Non-pigmented ciliary epithelial cell (primary cell): ENCODE data around the gene CRACR2A.

Experiments used
- DNase-seq: peaks from one replicate; pipeline ENCODE4 v3.0.0-alpha.2; 2010; ENCODE audit warnings: low read depth

CRACR2A gene

DNA sequence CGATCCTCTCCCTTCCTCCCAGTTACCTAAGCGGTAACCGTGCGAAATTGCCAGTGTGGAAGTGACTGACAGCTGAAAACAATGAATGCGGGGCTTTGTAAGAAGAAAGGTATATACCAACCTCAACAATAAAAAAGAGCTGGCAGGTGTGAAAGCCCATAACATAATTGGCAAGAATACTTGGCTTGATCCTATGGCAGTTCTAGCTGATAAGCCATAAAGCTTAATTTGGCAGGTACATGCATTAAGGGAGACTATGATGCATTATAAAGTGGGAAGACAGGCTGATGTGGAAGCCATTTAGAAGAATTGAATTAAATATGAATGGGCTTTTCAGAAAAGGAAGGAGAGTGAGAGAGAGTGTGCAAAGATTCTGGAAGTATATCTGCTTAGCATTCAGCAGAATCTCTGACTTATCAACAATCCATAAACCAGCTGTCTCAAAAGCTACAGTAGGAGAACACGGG lies 71.3 kb downstream of the CRACR2A start:
- DNase-seq, result no peak

DNA sequence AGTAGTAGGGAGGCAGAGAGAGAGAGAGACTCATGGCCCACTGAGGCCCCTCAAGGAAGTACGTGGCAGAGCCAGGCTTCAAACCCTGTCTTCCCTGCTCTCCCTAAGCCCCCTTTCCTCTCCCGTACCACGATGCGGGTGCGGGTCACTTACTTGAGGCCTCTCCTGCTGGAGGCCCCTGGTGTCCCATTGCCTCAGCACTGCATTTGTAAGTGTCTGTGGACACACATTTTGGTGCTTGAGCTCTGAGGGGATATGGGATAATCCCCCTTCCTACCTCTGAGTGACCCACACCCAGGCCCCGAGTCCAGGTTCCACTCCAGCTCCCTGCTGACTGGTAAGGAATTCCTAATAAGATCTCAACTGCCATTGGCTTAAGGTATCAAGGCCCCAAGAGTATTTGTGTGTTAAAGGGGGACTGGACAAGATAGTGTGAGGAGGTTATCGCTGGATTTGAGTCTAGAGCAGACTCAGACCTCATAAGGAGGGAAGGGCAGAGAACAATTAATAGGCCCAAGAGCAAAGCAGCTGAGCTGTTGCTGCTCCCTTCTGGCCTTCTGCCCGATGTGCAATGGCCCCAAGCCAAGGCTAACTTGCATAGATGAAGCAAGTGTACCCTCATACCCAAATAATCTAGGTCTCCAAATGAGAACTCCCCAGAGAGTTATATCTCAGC lies 71.9 kb downstream of the CRACR2A start:
- no peak for DNase-seq

DNA sequence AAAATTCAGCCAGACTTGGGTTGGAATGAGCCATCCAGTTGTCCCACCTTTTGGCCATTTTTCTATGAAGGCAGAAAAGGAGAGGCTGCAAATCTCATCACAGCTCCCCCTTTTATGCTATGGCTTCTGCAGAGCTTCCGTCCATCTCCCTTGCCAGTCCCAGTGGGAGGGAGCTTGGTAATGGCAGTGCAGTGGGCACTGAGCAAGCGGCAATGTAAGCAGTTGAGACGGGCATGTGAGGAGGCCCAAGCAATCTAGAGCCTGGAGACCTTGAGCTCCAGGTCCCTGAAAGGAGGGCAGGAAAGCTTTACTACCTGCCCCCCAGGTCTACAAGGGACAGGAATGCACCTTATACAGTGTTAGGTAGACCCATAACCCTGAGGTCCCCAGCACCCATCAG lies 73.1 kb downstream of the CRACR2A start:
- DNase-seq, result no peak

DNA sequence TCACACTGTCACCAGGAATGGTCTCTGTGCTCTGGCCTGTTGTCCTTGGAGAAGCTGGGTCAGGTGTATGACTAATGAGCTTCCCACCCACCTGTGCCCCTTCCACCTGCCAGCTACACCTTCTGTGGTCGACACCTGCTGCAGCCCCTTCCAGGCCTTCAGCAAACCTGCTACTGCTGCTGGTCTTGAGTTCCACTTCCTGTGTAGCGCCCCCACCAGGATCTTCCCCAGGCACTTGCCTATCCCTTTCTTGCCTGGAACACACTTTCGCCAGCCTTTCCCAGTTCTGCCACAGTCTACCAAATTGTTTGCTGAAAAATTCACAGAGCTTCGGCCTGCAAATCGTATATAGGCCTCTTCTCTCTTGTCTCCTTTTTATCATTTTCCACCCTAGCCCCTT lies 75.3 kb downstream of the CRACR2A start:
- no peak for DNase-seq

DNA sequence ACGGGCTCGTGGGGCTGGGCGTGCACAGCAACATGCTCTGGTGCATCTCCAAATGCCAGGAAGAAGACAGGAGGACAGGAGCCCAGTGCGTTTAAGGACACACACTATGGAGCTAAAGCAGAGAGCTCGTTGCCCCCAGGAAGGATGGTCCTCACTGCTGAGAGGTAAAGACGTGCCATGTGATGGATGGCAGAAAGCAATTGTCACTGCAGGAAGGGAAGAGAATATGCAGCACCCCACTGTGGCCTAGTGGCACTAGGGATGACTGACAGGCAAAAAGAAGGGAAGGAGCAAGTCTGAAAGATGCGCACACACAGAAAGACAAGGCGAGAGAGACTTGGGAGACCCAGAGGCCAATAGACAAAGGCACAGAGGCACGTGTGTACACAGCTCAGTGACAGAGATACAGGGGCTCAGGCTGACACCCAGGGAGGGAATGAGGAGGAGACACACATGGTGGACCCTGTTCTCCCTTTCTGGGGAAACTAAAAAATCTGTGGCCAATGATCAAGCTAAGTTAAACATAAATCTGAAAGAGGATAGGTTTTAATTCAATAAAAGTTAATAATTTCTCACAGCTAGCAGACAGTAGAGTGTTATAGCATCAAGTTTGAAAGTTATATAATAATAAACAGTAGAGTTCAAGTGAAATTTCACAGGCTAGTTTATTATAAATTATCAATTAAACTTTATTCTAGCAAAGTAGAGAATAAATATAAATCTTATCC lies 78.8 kb downstream of the CRACR2A start:
- DNase-seq, result no peak

DNA sequence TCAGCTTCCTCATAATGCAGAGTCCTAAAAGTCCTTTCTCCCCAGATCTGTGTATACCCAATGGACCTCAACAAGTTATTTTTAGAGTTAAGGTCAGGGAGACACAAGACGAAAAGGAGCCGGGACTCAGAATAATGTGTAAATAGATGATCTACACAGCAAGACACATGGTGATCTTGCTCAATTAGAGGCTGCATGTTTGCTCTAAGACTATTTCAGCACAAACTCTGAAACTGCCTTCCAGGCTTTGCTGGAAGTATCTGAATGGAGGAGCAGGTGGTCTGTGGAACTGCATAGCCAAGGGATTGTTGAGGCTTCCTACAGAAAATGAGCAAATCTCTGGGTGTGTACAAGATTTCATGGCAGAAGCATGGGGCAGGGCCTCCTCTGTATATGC lies 80.8 kb downstream of the CRACR2A start:
- DNase-seq, result no peak

DNA sequence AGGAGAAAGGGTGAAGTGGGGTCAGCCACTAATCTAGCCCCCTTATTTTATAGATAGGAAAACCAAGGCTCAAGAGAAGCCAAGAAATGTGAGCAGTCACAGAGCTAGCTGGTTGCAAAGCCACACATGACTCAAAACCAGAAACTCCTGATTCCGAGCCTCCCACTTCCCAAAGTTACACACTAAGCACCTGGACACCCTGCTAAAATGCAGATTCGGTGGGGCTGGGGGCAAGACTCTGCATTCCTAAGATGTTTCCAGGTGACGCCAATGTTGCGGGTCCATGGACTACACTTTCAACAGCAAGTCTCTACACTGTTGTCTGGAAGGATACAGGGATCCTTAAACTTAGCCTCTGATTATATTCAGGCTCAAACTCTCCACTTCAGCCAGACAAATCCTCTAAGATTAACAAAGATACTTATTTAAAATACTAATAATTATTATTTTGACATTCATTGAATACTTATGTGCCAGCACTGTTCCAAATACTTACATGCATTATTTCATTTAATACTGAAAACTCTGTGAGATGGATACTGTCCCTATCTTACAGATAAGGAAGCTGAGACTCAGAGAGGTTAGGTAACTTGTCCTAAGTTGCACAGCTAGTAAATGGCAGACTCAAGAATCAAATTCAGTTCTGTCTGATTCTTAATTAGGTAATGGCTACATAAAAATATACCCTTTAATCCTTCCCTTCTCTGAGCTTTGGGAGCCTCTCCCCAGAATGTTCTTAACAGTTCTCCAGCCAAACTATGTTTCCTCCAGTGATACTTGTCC lies 81.4 kb downstream of the CRACR2A start:
- DNase-seq, result no peak

DNA sequence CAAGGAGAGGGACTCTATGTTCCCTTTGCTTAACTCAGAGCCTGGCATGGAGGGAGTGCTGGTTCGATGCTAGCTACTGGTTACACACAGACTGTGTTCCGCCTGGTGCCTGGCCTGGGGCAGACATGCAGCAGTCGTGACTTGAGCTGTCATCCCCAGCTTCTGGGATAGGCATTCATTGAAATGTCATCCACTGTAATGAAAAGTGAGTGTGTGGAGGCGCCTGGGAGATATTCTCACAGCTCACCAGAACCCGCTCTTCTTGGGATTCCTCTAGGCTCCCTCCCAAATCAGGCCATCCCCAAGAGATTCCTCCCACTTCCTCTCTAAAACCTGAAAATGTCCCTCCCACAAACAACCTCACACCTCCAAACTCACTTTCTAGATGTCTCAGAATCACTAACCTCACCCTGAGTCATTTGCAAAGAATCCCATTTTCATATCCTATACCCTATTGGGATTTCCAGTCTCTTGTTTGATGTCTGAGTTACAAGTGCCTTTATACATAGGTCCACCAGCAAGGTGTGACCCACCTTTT lies 82.8 kb downstream of the CRACR2A start:
- no peak for DNase-seq

DNA sequence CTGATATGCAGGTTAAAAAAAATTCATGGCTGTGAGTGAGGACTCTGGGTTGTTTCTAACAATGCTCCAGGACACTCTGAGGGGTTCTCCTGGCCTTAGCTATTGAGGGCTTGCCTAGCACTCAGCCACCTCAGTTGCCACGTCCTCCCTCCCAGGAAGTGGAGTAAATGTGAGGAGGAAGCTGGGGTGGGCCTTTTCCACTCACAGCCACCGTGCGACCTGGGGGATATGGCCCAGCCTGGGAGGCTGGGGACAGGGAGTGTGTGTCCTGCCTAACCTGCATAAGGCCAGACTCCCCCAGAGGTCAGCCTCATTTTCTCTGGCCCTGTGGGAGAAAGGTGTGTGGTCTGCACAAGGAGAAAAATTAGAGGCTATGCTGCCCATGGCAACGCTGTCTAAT lies 83.3 kb downstream of the CRACR2A start:
- no peak for DNase-seq

DNA sequence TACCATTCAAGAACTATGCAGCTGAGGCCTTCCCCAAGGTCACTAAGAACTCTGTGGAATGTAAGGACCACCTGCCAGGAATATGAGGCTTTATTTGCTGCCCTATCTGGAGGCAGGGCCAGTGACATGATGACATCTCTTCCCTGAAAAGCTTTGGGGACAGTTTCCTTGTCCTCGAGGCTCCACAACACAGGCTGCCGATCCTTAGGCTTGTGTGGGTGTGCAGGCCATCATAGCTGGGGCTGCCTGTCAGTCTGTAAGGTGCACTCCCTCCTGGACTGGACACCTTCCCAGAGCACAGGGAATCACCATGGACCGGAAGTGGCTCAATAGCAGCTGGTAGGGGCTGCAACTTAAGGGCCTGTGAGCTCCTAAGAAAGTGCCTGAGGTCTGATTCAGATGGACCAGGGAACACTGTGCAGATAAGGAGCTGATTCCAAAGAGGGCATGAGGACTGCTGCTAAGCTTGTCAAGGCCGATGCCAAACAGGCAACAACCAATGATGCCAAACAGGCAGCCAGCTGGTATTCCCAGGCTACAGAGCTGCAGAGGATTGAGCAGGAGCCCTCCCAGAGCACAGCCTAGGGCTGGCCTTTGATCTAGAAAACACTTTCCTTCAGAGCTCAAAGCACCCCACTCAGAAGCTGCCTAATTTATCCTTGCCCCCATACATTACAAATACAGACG lies 84.3 kb downstream of the CRACR2A start:
- no peak for DNase-seq

DNA sequence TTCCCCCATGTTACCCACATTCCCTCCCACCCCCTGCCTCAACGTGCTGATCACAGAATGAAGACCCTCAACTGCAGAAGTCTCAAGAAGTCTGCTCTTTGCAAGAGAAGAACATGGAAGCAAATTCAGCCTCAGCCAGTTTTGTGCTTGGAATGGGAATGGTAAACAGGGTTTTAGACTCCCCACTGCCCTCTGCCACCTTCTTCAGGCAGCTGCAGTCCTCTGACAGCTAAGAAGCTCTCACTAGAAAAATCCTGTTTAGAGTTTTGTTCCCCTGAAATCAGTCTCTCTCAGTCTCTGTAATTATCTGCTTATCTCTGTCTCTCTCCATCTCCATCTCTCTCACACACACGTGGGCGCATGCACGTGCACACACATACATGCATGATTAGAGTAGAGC lies 85.4 kb downstream of the CRACR2A start:
- no peak for DNase-seq

DNA sequence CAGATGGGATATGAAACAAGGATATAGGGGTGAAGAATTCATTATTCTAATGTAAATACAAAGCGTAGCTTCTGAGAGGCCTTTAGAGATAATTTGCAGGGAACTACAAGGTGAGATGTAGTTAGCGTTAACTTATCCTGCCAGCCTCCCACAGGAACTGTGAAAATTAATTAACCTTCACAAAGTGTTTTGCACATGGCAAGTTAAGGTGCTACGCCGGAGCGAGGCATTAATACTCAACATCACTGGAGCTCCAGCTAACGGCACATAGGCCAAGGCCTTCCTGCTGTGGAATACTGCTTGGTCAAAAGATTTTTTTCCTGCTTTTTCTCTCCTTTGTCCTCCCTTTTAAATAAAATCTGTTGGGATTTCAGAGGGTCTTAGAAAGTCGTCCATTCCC lies 86.5 kb downstream of the CRACR2A start:
- DNase-seq, result no peak

DNA sequence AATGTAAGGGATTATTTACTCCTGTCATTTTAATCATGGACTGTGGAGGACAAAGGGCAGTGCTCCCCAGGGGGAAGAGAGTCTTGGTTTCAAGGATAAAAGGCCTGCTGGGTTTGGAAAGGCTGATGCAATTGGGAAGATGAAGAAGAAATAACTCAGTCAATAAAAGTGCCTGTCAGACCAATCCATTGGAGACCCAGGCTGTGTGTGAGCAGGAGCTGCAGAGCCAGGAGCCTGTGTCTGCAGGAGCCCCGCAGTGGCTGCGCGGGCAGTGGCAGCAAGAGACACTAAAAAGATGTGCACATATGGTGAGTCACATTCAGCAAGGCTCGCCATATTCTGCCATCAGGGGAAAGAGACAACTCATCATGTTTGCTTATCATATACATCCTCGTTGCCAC lies 90.4 kb downstream of the CRACR2A start:
- DNase-seq, result no peak

DNA sequence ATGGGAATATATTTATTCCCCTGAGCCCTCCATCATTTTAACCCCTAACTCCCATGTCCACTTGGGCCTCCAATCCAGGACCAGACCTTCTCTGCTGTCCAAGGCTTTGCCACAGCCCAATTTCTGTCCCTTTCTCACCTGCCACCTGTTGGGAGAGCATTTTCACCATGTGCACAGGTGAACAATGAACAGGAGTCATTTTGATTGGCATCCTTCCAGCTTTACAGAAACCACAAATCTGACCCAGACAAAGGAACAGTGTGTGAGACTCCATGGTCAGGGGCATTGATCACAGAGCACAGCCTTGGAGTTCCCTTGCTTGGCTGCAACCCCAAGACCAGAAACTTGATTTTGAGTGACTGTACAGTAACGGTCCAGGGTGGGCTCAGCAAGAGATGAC lies 91.9 kb downstream of the CRACR2A start:
- no peak for DNase-seq

DNA sequence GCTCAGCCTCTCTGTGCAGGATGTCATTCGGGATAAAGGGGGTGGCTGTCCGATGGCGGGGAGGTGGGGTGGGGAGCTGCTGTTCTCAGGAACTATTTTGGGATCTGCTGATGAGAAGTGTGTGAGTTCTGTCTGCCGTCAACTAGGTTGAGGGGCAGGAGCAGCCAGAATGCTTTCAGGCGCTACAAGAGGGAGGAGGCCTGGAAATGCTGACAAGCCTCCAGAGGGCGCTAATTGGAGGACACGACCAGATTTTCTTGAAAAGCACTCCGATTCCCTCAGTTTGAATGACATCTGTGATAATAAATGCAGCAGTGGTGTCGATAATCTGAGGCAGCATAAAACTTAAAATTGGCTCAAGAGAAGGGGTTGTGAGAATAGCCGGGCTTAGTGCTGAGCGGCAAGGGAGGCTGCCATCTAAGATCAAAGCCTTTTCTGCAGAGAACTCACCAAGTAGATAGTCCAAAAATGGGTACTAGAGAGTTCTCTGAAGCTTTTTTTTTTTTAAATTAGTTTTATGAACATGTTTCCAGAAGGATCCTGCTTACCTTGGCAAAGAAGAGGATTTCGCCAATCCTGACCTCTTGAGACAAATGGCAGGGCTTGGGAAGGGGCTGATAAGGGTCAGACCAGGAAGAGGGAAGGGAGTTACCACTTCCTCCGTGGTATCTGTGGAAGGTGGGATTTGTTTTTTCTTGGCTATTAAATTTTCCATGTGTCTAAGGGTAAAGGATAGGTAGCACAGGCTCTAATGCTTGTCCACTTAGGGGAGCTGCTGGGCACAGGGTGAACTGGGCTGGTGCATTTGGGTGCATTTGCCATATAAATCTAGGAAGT lies 94.4 kb downstream of the CRACR2A start:
- DNase-seq, result no peak

DNA sequence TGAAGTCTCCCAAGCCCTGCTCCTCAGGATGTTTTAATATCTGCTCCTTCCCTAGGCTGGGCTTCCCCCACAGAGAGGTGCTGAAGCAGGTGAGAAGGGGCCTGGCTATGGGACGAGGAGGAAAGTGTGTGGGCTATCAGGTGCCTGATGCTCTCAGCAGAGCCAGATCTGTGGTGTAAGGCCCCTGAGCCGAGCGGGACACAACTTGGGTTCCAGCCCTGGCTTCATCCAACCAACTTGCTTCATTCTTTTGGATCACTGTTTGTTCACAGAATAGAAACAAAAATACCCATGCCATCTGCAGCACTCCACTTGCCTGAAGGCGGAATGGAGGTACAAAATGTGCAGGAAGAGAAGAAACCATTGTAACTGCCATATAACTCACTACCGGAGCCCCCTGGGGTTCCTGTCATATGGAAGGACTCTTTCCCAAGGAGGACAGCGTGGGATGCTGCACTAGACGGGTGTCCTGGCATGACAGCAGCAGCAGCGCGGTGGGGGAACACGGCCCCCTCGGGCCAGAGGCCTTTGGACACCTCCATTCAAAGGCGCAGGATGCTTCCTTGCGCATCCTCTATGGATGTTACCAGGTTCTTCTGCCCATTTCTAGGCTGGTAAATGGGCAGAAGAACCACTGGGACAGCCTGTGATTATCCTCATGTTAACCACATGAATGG lies 95.8 kb downstream of the CRACR2A start:
- no peak for DNase-seq

DNA sequence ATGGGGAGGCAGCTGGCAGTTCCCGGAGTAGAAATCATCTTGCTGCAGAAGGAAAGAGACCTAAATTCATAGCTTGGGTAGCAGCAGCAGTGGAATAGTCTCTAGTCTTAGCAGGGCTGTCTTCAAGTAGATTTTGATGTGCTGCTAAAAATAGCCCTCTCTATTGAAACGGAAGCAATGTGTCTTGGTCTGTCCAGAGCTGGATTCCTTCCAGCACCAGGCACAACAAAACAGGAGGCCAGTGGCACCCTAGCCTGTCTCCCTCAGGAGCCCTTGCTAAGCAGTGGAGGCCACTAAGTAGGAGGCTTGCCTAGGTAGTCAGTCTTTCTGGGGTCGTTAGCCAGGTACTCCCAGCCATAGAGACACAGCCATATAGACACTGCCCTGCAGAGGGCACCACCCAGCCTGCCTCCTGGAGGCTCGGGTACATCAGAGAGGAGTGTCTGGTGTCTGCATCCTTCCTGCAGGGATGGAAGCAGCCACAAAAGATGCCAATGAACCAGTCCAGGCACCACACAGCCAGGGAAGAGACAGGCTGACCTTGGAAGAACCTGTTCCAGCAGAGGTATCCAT lies 97.5 kb downstream of the CRACR2A start:
- DNase-seq, result no peak

DNA sequence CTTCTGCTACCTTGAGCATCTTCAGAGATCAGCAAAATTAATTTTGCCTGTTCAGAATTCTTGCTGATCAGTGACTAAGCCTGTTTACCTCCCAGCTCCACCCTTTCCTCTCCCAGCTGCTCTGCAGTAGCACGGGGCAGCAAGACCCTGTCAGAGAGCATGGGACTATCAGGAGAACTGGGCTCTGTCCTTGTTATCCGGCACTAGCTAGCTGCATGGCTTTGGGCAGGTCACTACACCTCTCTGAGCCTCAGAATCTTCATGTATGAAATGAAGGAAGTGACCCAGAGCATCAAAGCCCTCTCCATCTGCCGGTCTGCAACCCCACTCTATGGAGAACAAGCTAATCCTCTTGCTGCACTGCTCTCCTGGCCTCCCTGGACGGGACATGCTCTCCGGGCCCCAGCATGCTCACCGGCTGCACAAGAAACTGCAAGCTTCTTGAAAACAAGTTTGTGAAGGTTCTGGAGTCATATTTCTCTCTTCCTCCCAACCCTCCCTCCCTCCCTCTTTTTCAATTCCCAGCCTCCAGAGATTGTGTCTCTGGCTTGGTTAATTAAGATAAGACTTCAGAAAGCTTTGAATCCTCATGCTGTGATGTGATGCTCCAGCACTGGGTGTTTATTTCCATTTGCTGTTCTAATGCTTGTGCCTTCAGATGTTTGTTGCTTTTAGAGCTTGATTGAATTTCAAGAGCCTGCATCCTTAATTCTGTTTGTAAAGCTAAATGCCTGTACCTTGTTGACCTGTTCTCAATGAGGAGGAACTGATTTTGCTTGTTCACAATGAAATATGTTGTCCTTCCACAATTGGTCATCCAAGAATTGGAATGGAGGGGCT lies 101.1 kb downstream of the CRACR2A start:
- no peak for DNase-seq

DNA sequence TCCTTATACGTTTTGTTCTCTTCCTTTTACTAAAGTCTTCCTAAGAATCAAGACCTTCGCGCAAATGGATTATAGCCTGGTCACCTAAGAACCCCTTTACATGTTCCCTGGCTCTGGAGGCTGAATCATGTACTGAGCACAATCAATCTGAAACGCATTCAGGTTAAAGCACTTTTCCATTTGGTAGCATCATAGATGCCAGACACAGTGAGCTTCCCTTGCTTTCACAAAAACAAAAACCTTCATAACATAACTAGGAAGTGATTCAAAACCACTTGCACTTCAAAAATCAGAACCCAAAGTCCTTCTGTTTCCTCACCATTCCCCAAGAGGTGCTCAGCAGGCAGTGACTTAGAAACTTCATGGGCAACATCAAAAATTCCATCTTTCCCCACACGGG lies 105.4 kb downstream of the CRACR2A start:
- DNase-seq, result no peak
